ENCODE data around the gene MYLK3.

DNA sequence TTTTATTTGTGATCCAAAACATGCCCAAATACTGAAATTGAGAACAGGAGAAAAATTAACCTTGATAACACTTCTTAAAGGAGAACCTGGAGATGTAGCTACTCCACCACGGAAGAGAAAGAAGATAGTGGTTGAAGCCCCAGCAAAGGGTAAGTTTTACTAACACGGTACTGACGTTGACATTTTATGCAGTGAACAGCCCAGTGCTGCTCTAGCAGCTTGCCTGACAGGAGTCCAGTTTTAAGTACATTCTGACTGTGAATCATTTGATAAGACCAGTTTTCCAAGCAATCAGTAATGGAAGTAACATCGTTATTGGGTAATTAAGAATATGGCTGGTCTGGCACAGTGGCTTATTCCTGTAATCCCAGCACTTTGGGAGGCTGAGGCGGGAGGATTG, 52.2 kb downstream of the MYLK3 start:
- TF ChIP-seq, protein P1, sequence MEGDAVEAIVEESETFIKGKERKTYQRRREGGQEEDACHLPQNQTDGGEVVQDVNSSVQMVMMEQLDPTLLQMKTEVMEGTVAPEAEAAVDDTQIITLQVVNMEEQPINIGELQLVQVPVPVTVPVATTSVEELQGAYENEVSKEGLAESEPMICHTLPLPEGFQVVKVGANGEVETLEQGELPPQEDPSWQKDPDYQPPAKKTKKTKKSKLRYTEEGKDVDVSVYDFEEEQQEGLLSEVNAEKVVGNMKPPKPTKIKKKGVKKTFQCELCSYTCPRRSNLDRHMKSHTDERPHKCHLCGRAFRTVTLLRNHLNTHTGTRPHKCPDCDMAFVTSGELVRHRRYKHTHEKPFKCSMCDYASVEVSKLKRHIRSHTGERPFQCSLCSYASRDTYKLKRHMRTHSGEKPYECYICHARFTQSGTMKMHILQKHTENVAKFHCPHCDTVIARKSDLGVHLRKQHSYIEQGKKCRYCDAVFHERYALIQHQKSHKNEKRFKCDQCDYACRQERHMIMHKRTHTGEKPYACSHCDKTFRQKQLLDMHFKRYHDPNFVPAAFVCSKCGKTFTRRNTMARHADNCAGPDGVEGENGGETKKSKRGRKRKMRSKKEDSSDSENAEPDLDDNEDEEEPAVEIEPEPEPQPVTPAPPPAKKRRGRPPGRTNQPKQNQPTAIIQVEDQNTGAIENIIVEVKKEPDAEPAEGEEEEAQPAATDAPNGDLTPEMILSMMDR (IDR thresholded peaks at IDR 0.05) = no peak
- no peak for TF ChIP-seq POLR2A (IDR thresholded peaks at IDR 0.05)

All from right lobe of liver (tissue), 4 donors.